Stimulated activated CD8-positive, alpha-beta memory T cell treated with anti-CD3 and anti-CD28 coated beads, Interleukin-15, amount 100 ng/mL, for 4 hours (primary cell): ENCODE measurements around the gene NUS1.
"Not testable (repeated sequence)": the region's sequence is repeated elsewhere in the genome, so short reads cannot be mapped to it uniquely, and the experiment has no call there.

Experiments used
- DNase-seq, 2 donors: peaks; one replicate each; pipeline ENCODE4 v3.0.0-alpha.2; 2020; ENCODE audit warnings: low read depth in 2 of 2

Gene NUS1

GRCh38 chr6:117711369-117711768, 36.1 kb downstream of the NUS1 start:
- DNase-seq = no peak

- no peak for DNase-seq
Observed at GRCh38 chr6:117718895-117719294, 43.6 kb downstream of the NUS1 start.

- DNase-seq = not testable (repeated sequence)
Observed at GRCh38 chr6:117721520-117721919, 46.3 kb downstream of the NUS1 start.

GRCh38 chr6:117728626-117729025, 53.4 kb downstream of the NUS1 start:
- DNase-seq = no peak

- no peak for DNase-seq
Observed at GRCh38 chr6:117729613-117730012, 54.3 kb downstream of the NUS1 start.

- no peak for DNase-seq
Observed at GRCh38 chr6:117733341-117733740, 58.1 kb downstream of the NUS1 start.

GRCh38 chr6:117739869-117740268, 64.6 kb downstream of the NUS1 start:
- no peak for DNase-seq

GRCh38 chr6:117740605-117741004, 65.3 kb downstream of the NUS1 start:
- DNase-seq = no peak

- DNase-seq = not testable (repeated sequence)
Observed at GRCh38 chr6:117750675-117751074, 75.4 kb downstream of the NUS1 start.
